HepG2 (cell line): Measurements from ENCODE around the gene HSPA5. TPM values are rescaled to one million over a fixed set of nuclear protein-coding genes. Genes with fewer than 3 reads are reported as not detected.

Experiments
- FOXC1 ChIP-seq: sonication (generic); formaldehyde crosslinking; IDR thresholded peaks from 2 replicates; pipeline ENCODE4 v1.8.0; 2022; ENCODE audit warnings: mild to moderate bottlenecking, missing genetic modification reagents, borderline replicate concordance
- HINFP ChIP-seq: sonication (generic); formaldehyde crosslinking; IDR thresholded peaks from 2 replicates; pipeline ENCODE4 v1.4.0; 2020; ENCODE audit warnings: low read depth, mild to moderate bottlenecking, missing genetic modification reagents
- HNRNPH1 ChIP-seq: fragments of 200-400 bp; formaldehyde crosslinking; optimal IDR thresholded peaks from 2 replicates; pipeline ENCODE3; 2017; ENCODE audit warnings: mild to moderate bottlenecking, low read depth, low read length
- HOXA7 ChIP-seq: sonication (generic); formaldehyde crosslinking; IDR thresholded peaks from 2 replicates; pipeline ENCODE4 v1.8.1; 2022; ENCODE audit warnings: mild to moderate bottlenecking, missing genetic modification reagents, moderate library complexity
- JUND ChIP-seq: sonication (generic); formaldehyde crosslinking; IDR thresholded peaks from 2 replicates; pipeline ENCODE4 v1.8.0; 2022; ENCODE audit warnings: mild to moderate bottlenecking, missing genetic modification reagents
- MED13 ChIP-seq: sonication (generic); formaldehyde crosslinking; IDR thresholded peaks from 2 replicates; pipeline ENCODE4 v1.5.0; 2020; ENCODE audit warnings: missing genetic modification reagents
- NBN ChIP-seq: fragments of 450-650 bp; conservative IDR thresholded peaks from 2 replicates; pipeline ENCODE4 v1.6.1; 2017
- PRDM15 ChIP-seq: sonication (generic); formaldehyde crosslinking; IDR thresholded peaks from 2 replicates; pipeline ENCODE4 v1.4.0; 2020; ENCODE audit warnings: missing genetic modification reagents
- SATB2 ChIP-seq: sonication (generic); formaldehyde crosslinking; IDR thresholded peaks from 2 replicates; pipeline ENCODE4 v1.5.0; 2020; ENCODE audit warnings: missing genetic modification reagents
- SRY ChIP-seq: sonication (generic); formaldehyde crosslinking; IDR thresholded peaks from 2 replicates; pipeline ENCODE4 v1.8.0; 2022; ENCODE audit warnings: mild to moderate bottlenecking, missing genetic modification reagents
- TARDBP ChIP-seq: sonication (generic); formaldehyde crosslinking; IDR thresholded peaks from 2 replicates; pipeline ENCODE4 v1.8.0; 2022; ENCODE audit warnings: mild to moderate bottlenecking, missing genetic modification reagents
- ZBTB1 ChIP-seq: sonication (generic); formaldehyde crosslinking; IDR thresholded peaks from 2 replicates; pipeline ENCODE4 v1.4.0; 2020; ENCODE audit warnings: missing genetic modification reagents, borderline replicate concordance
- ZNF432 ChIP-seq: sonication (generic); formaldehyde crosslinking; IDR thresholded peaks from 2 replicates; pipeline ENCODE4 v1.5.0; 2020; ENCODE audit warnings: missing genetic modification reagents, mild to moderate bottlenecking, borderline replicate concordance
- ZNF652 ChIP-seq: IDR thresholded peaks from 2 replicates; pipeline ENCODE4 v1.6.1; 2016; ENCODE audit warnings: low read depth, borderline replicate concordance
- polyA plus RNA-seq, 8 experiments: library from polyadenylated mRNA; depleted of rRNA in 3 of 8; stranded (reverse) in 7 of 8; unstranded in 1 of 8; fragments of >200 nt; fragmentation: Illumina TruSeq in 4 of 8; extraction: Trizol in 4 of 8; gene quantifications; 2 replicates each; pipeline versions ENCODE4 v1.2.1 to v1.2.3, GENCODE V29; 2011 to 2016; ENCODE audit warnings: low read depth in 4 of 8, missing spikeins in 1 of 8, mixed read lengths in 1 of 8; ENCODE audit not compliant: insufficient read depth in 1 of 8
- total RNA-seq, 5 experiments: library from RNA; depleted of rRNA; stranded (reverse); fragments of >200 nt; fragmentation: Illumina TruSeq; extraction: Trizol; gene quantifications; 2 replicates each; pipeline ENCODE4 v1.2.3, GENCODE V29; 2016; ENCODE audit warnings: low read depth in 1 of 5
- TF ChIP-seq, protein P1 (sequence below): sonication (generic); formaldehyde crosslinking; IDR thresholded peaks from 2 replicates; pipeline ENCODE4 v1.4.0; 2020; ENCODE audit warnings: missing genetic modification reagents, mild to moderate bottlenecking, borderline replicate concordance

The HSPA5 gene
- total and polyA plus RNA-seq, 2 of the 13 experiments (the other 11 are each of a cell fraction or from before 2014, with no cell fraction given), result 201 to 206 TPM

- TF ChIP-seq ZNF432 (CRISPR knock-in tag) (no peak), HNRNPH1 (peak; percentile 96), PRDM15 (CRISPR knock-in tag) (no peak; the same call in 1 of the 2 replicates), ZBTB1 (CRISPR knock-in tag) (no peak), MED13 (CRISPR knock-in tag) (peak; percentile 30; the same call in 1 of the 2 replicates), FOXC1 (CRISPR knock-in tag) (0 out of 2 replicates have a peak, but pooled peaks have one; percentile 81), TARDBP (CRISPR knock-in tag) (peak; percentile 64; the same call in 1 of the 2 replicates), HOXA7 (CRISPR knock-in tag) (no peak), ZNF652 (CRISPR knock-in tag) (no peak), SATB2 (no peak), NBN (no peak), SRY (CRISPR knock-in tag) (peak; percentile 81; the same call in 1 of the 2 replicates), HINFP (CRISPR knock-in tag) (no peak), JUND (CRISPR knock-in tag) (no peak)
- TF ChIP-seq, protein P1, sequence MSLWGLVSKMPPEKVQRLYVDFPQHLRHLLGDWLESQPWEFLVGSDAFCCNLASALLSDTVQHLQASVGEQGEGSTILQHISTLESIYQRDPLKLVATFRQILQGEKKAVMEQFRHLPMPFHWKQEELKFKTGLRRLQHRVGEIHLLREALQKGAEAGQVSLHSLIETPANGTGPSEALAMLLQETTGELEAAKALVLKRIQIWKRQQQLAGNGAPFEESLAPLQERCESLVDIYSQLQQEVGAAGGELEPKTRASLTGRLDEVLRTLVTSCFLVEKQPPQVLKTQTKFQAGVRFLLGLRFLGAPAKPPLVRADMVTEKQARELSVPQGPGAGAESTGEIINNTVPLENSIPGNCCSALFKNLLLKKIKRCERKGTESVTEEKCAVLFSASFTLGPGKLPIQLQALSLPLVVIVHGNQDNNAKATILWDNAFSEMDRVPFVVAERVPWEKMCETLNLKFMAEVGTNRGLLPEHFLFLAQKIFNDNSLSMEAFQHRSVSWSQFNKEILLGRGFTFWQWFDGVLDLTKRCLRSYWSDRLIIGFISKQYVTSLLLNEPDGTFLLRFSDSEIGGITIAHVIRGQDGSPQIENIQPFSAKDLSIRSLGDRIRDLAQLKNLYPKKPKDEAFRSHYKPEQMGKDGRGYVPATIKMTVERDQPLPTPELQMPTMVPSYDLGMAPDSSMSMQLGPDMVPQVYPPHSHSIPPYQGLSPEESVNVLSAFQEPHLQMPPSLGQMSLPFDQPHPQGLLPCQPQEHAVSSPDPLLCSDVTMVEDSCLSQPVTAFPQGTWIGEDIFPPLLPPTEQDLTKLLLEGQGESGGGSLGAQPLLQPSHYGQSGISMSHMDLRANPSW (CRISPR knock-in tag), result peak; percentile 17; the same call in 1 of the 2 replicates
Observed at GRCh38 chr9:125200216-125201047, 40.7 kb downstream of the HSPA5 start, which contains the start of gene RABEPK (continued).
